ENCODE results near the gene SH3PXD2A. TPM values are rescaled to one million over a fixed set of nuclear protein-coding genes. Genes with fewer than 3 reads are reported as not detected.

SH3PXD2A gene
- total and polyA plus RNA-seq, 10 of the 15 experiments (the other 5 are each of a cell fraction or from before 2014, with no cell fraction given), result 0.63 to 14.0 (median 4.4) TPM

- in situ Hi-C loops (cut with MboI), result no loop called here
- CTCF ChIA-PET, result interaction anchor here (0.8 kb wide), 1 partner anchor 28 kb away, joined by 4 read pairs; no protein-coding TSS in a partner anchor
Measured at GRCh38 chr10:103619424-103620351, 235.7 kb downstream of the SH3PXD2A start.

More at GRCh38 chr10:103619424-103620351, 235.7 kb downstream of the SH3PXD2A start:
- intact Hi-C loops (cut with micrococcal nuclease; ENCODE audit: unreplicated experiment), result no loop called here
- Histone ChIP-seq H4K20me1 (ENCODE audit: control insufficient read depth, insufficient read depth) (no peaks in the 10 kb centered on the region), H3K4me3 (no peak overlapping the region), H3K9me3 (replicated peaks; ENCODE audit: control insufficient read depth, insufficient read depth, low read length) (no peaks in the 10 kb centered on the region), H3K27me3 (replicated peaks in 1 of 2; ENCODE audit: control insufficient read depth in 2 of 2, insufficient read depth in 2 of 2, low read length in 1 of 2) (no peaks in the 10 kb centered on the region), H3K79me2 (ENCODE audit: control insufficient read depth, insufficient read depth, low read length) (no peaks in the 10 kb centered on the region), H3K4me1 (ENCODE audit: control insufficient read depth, insufficient read depth, low read length) (no peaks in the 10 kb centered on the region), H3K9ac (ENCODE audit: control insufficient read depth, insufficient read depth, low read length) (no peak overlapping the region), H2AFZ (ENCODE audit: control insufficient read depth, low read depth, low read length) (no peak overlapping the region), H3K27ac (ENCODE audit: control insufficient read depth, insufficient read depth) (no peak overlapping the region), H3K36me3 (ENCODE audit: control insufficient read depth in 2 of 2, insufficient read depth in 2 of 2, low read length in 1 of 2) (peaks cover 23 to 31% of the 10 kb centered on the region in 2 experiments), H3K4me2 (ENCODE audit: control insufficient read depth, insufficient read depth) (no peak overlapping the region)
- BruUV-seq (replicated peaks), result no TSS peak
- RAD21 ChIA-PET (ENCODE audit: unreplicated experiment), result no interaction called here
- FAIRE-seq (no peak), DNase-seq (ENCODE audit: low read depth, low spot score) (no peak), ATAC-seq (no peak)
- 80% methylated on average over 22 of the region's 22 CpGs for WGBS (ENCODE audit: insufficient coverage, insufficient replicate concordance, low lambda C conversion rate, missing lambda C conversion rate)
- POLR2A ChIA-PET, result interaction anchor here (0.5 kb wide), 1 partner anchor 157 kb away, joined by 8 read pairs; no protein-coding TSS in a partner anchor
- TF ChIP-seq SRF (IDR thresholded peaks at IDR 0.05; ENCODE audit: low read depth in 2 of 2, low read length in 2 of 2) (no peak), MEF2A (IDR thresholded peaks at IDR 0.05; ENCODE audit: insufficient read depth, low read depth, low read length) (no peak), PBX3 (IDR thresholded peaks at IDR 0.05; ENCODE audit: insufficient replicate concordance, low read depth, low read length) (no peak), CBFB (IDR thresholded peaks at IDR 0.05; ENCODE audit: low read depth) (no peak), GATAD2B (conservative IDR thresholded peaks at IDR 0.05; ENCODE audit: low read depth) (no peak), HSF1 (IDR thresholded peaks at IDR 0.05; ENCODE audit: low read depth, low read length) (no peak), ETV6 (conservative IDR thresholded peaks at IDR 0.05 in 1 of 2, IDR thresholded peaks at IDR 0.05 in 1 of 2; ENCODE audit: borderline replicate concordance in 1 of 2, low read depth in 1 of 2) (no peak), JUND (IDR thresholded peaks at IDR 0.05; ENCODE audit: low read depth, low read length) (no peak), ZZZ3 (IDR thresholded peaks at IDR 0.05; ENCODE audit: control insufficient read depth, insufficient read length, low read depth) (no peak), WRNIP1 (IDR thresholded peaks at IDR 0.05; ENCODE audit: borderline replicate concordance, low read depth, low read length) (no peak), FOS (IDR thresholded peaks at IDR 0.05; ENCODE audit: borderline replicate concordance, extremely low read depth, insufficient read length) (no peak), MLLT1 (IDR thresholded peaks at IDR 0.05) (no peak), IRF5 (IDR thresholded peaks at IDR 0.05; ENCODE audit: borderline replicate concordance) (no peak), DPF2 (IDR thresholded peaks at IDR 0.05) (no peak), HDAC6 (IDR thresholded peaks at IDR 0.05; ENCODE audit: unreplicated experiment) (no peak), BHLHE40 (IDR thresholded peaks at IDR 0.05; ENCODE audit: borderline replicate concordance in 1 of 2, low read depth in 2 of 2, low read length in 1 of 2) (no peak)
- SMC1A ChIA-PET (ENCODE audit: uncharacterized antibody, unreplicated experiment), result no interaction called here

Measured in GM12878 (cell line).